GM03348 (cell line): Measurements from ENCODE around the gene RAB11FIP4.

ENCODE experiments used
- DNase-seq: peaks from one replicate; pipeline ENCODE4 v3.0.0; 2012; ENCODE audit warnings: low spot score

Gene RAB11FIP4

GRCh38 chr17:31460226-31460721 lies 68.8 kb downstream of the RAB11FIP4 start:
- no peak for DNase-seq

GRCh38 chr17:31461227-31461810 lies 69.8 kb downstream of the RAB11FIP4 start:
- DNase-seq: no peak

GRCh38 chr17:31462261-31462660 lies 70.8 kb downstream of the RAB11FIP4 start:
- DNase-seq: no peak

- no peak for DNase-seq
Observed at GRCh38 chr17:31466096-31466760, 74.8 kb downstream of the RAB11FIP4 start.

GRCh38 chr17:31467502-31468256 lies 76.2 kb downstream of the RAB11FIP4 start:
- DNase-seq: no peak

- no peak for DNase-seq
Observed at GRCh38 chr17:31469959-31470358, 78.5 kb downstream of the RAB11FIP4 start.

GRCh38 chr17:31470592-31470991 lies 79.1 kb downstream of the RAB11FIP4 start:
- DNase-seq: no peak

GRCh38 chr17:31472137-31472536 lies 80.7 kb downstream of the RAB11FIP4 start:
- DNase-seq: no peak

GRCh38 chr17:31475378-31476162 lies 84.1 kb downstream of the RAB11FIP4 start:
- no peak for DNase-seq

GRCh38 chr17:31476525-31477416 lies 85.3 kb downstream of the RAB11FIP4 start:
- no peak for DNase-seq

- DNase-seq: no peak
Observed at GRCh38 chr17:31477417-31478055, 86.1 kb downstream of the RAB11FIP4 start.

GRCh38 chr17:31479062-31479408 lies 87.6 kb downstream of the RAB11FIP4 start:
- DNase-seq: no peak

- no peak for DNase-seq
Observed at GRCh38 chr17:31479524-31479923, 88.0 kb downstream of the RAB11FIP4 start.

- DNase-seq: no peak
Observed at GRCh38 chr17:31480067-31480466, 88.6 kb downstream of the RAB11FIP4 start.

GRCh38 chr17:31480904-31481782 lies 89.7 kb downstream of the RAB11FIP4 start:
- DNase-seq: no peak

GRCh38 chr17:31481783-31482081 lies 90.3 kb downstream of the RAB11FIP4 start:
- no peak for DNase-seq

- no peak for DNase-seq
Observed at GRCh38 chr17:31484821-31485220, 93.3 kb downstream of the RAB11FIP4 start.

GRCh38 chr17:31486351-31487062 lies 95.0 kb downstream of the RAB11FIP4 start:
- no peak for DNase-seq

- no peak for DNase-seq
Observed at GRCh38 chr17:31487063-31487647, 95.7 kb downstream of the RAB11FIP4 start.
